ENCODE data around the gene ZNF579. TPM values are rescaled to one million over a fixed set of nuclear protein-coding genes. Genes with fewer than 3 reads are reported as not detected.

The ZNF579 gene
- total and polyA plus RNA-seq, 8 donors, result 3.1 to 13.0 (median 9.9) TPM

GRCh38 chr19:55566823-55567222 lies 13.8 kb downstream of the ZNF579 start:
- intact Hi-C loops (cut with DNase I; ENCODE audit: low total_unique reads), result no loop called here
- Histone ChIP-seq H3K9me3 (no peaks in the 10 kb centered on the region), H3K4me3 (no peak overlapping the region), H3K4me1 (peaks cover 4 to 26% (median 10%) of the 10 kb centered on the region in 4 donors), H3K27ac (peak overlapping the region in 2 of 5 donors; percentile 29 to 32), H3K27me3 (peaks cover 0 to 15% (median 3%) of the 10 kb centered on the region in 3 donors), H3K36me3 (no peaks in the 10 kb centered on the region)
- no peak for DNase-seq
- WGBS, 5 donors, result 43 to 50% (median 49%) methylated on average over 9 of the region's 9 CpGs
- TF ChIP-seq POLR2AphosphoS5 (IDR thresholded peaks at IDR 0.05), result no peak
- no peak for TF ChIP-seq EP300 (IDR thresholded peaks at IDR 0.05)
- TF ChIP-seq CTCF (IDR thresholded peaks at IDR 0.05), result no peak
- TF ChIP-seq POLR2A (IDR thresholded peaks at IDR 0.05), result no peak

- H3K4me1 ChIP-seq, result peaks cover 4 to 26% (median 10%) of the 10 kb centered on the region in 4 donors
- peaks cover 0 to 15% (median 3%) of the 10 kb centered on the region in 3 donors for H3K27me3 ChIP-seq
- TF ChIP-seq POLR2A (IDR thresholded peaks at IDR 0.05) (peak in 2 of 4 donors; percentile 52 to 71), POLR2AphosphoS5 (IDR thresholded peaks at IDR 0.05) (peak in 2 of 3 donors; percentile 72 to 76), CTCF (IDR thresholded peaks at IDR 0.05) (no peak)
- intact Hi-C loops (cut with DNase I; ENCODE audit: low total_unique reads), result no loop called here
- 17 to 38% (median 20%) methylated on average over 12 of the region's 12 CpGs for WGBS, 5 donors
- H3K36me3 ChIP-seq, result no peaks in the 10 kb centered on the region
- peak; percentile 87 to 88 for DNase-seq
- H3K4me3 ChIP-seq, result no peak overlapping the region
- H3K9me3 ChIP-seq, result peaks cover 0 to 6% (median 0%) of the 10 kb centered on the region in 4 donors
- H3K27ac ChIP-seq, result peak overlapping the region; percentile 83 to 97 (median 86)
These were observed 17.4 kb downstream of the ZNF579 start for GRCh38 chr19:55563261-55563690.

GRCh38 chr19:55559684-55560083 lies 21.0 kb downstream of the ZNF579 start:
- peaks cover 0 to 6% (median 0%) of the 10 kb centered on the region in 4 donors for H3K9me3 ChIP-seq
- H3K27me3 ChIP-seq, result peaks cover 0 to 10% (median 3%) of the 10 kb centered on the region in 3 donors
- no peak overlapping the region for H3K27ac ChIP-seq
- intact Hi-C loops (cut with DNase I; ENCODE audit: low total_unique reads), result no loop called here
- 73 to 83% (median 82%) methylated on average over 8 to 9 of the region's 9 CpGs for WGBS, 5 donors
- no peaks in the 10 kb centered on the region for H3K36me3 ChIP-seq
- TF ChIP-seq POLR2AphosphoS5 (IDR thresholded peaks at IDR 0.05) (no peak), EP300 (IDR thresholded peaks at IDR 0.05) (no peak), POLR2A (IDR thresholded peaks at IDR 0.05) (no peak), CTCF (IDR thresholded peaks at IDR 0.05) (no peak)
- H3K4me3 ChIP-seq, result no peak overlapping the region
- no peak for DNase-seq
- H3K4me1 ChIP-seq, result peaks cover under 1 to 21% (median 14%) of the 10 kb centered on the region in 4 donors

GRCh38 chr19:55554741-55555152 lies 25.9 kb downstream of the ZNF579 start:
- Histone ChIP-seq H3K27me3 (peaks cover 0 to 19% (median 0%) of the 10 kb centered on the region in 3 donors), H3K4me3 (no peak overlapping the region), H3K9me3 (no peaks in the 10 kb centered on the region), H3K4me1 (peaks cover 9 to 43% (median 25%) of the 10 kb centered on the region in 4 donors), H3K36me3 (no peaks in the 10 kb centered on the region), H3K27ac (peak overlapping the region; percentile 41 to 72 (median 51))
- DNase-seq, result peak; percentile 49 to 86
- TF ChIP-seq EP300 (IDR thresholded peaks at IDR 0.05) (no peak), CTCF (IDR thresholded peaks at IDR 0.05) (no peak), POLR2A (IDR thresholded peaks at IDR 0.05) (no peak), POLR2AphosphoS5 (IDR thresholded peaks at IDR 0.05) (no peak)
- intact Hi-C loops (cut with DNase I; ENCODE audit: low total_unique reads), result no loop called here
- 33 to 67% (median 50%) methylated on average over 7 to 8 of the region's 8 CpGs for WGBS, 5 donors

Data from stomach (tissue), 9 donors.